ENCODE measurements around the gene ZNF133.

Gene ZNF133

GRCh38 chr20:18326990-18327389, 38.7 kb downstream of the ZNF133 start:
- POLR2A ChIA-PET: no interaction called here
- CTCF ChIA-PET: no interaction called here
- Histone ChIP-seq H3K36me3 (ENCODE audit: control insufficient read depth in 2 of 2, insufficient read depth in 1 of 2, low read length in 2 of 2) (no peaks in the 10 kb centered on the region), H3K4me1 (ENCODE audit: control insufficient read depth, insufficient read depth, low read length) (no peaks in the 10 kb centered on the region), H3K9me3 (ENCODE audit: control insufficient read depth, insufficient read depth, low read depth, low read length) (no peaks in the 10 kb centered on the region), H3K27ac (ENCODE audit: extremely low read depth, low read depth, low read length) (no peak overlapping the region), H3K4me3 (ENCODE audit: low read depth, low read length) (no peak overlapping the region)
- TF ChIP-seq BCL6B (tag by site-specific recombination; IDR thresholded peaks at IDR 0.05) (no peak), ZBTB8A (tag by site-specific recombination; IDR thresholded peaks at IDR 0.05) (no peak), ZNF274 (IDR thresholded peaks at IDR 0.05; ENCODE audit: low read length) (no peak), ZNF274 (tag by site-specific recombination; IDR thresholded peaks at IDR 0.05; ENCODE audit: borderline replicate concordance) (no peak), ZNF148 (tag by site-specific recombination; IDR thresholded peaks at IDR 0.05; ENCODE audit: borderline replicate concordance) (no peak), ZBTB44 (tag by site-specific recombination; IDR thresholded peaks at IDR 0.05) (no peak), ZNF660 (tag by site-specific recombination; IDR thresholded peaks at IDR 0.05) (no peak), ZNF280C (tag by site-specific recombination; IDR thresholded peaks at IDR 0.05) (no peak), ZNF785 (tag by site-specific recombination; IDR thresholded peaks at IDR 0.05) (no peak), TRIM28 (IDR thresholded peaks at IDR 0.05; ENCODE audit: borderline replicate concordance, low read length) (no peak)

GRCh38 chr20:18331694-18332093, 43.4 kb downstream of the ZNF133 start:
- Histone ChIP-seq H3K9me3 (ENCODE audit: control insufficient read depth, insufficient read depth, low read depth, low read length) (no peaks in the 10 kb centered on the region), H3K4me1 (ENCODE audit: control insufficient read depth, insufficient read depth, low read length) (no peaks in the 10 kb centered on the region), H3K27ac (ENCODE audit: extremely low read depth, low read depth, low read length) (no peak overlapping the region), H3K36me3 (ENCODE audit: control insufficient read depth in 2 of 2, insufficient read depth in 1 of 2, low read length in 2 of 2) (no peaks in the 10 kb centered on the region), H3K4me3 (ENCODE audit: low read depth, low read length) (no peak overlapping the region)
- ChIA-PET CTCF (interaction anchor here (0.6 kb wide), 1 partner anchor 27 kb away, joined by 3 read pairs; no protein-coding TSS in a partner anchor), POLR2A (no interaction called here)
- TF ChIP-seq ZNF341 (tag by site-specific recombination; IDR thresholded peaks at IDR 0.05; ENCODE audit: low read depth) (no peak), ZNF785 (tag by site-specific recombination; IDR thresholded peaks at IDR 0.05) (no peak), GLI4 (tag by site-specific recombination; IDR thresholded peaks at IDR 0.05) (no peak), ZNF280C (tag by site-specific recombination; IDR thresholded peaks at IDR 0.05) (no peak), ZNF404 (tag by site-specific recombination; IDR thresholded peaks at IDR 0.05) (no peak), ZNF335 (tag by site-specific recombination; conservative IDR thresholded peaks at IDR 0.05) (no peak), ZNF211 (tag by site-specific recombination; IDR thresholded peaks at IDR 0.05; ENCODE audit: low read depth) (no peak), ZNF223 (tag by site-specific recombination; IDR thresholded peaks at IDR 0.05) (no peak), SETDB1 (IDR thresholded peaks at IDR 0.05; ENCODE audit: insufficient read length, low read length) (peak; percentile 41), ZSCAN5A (tag by site-specific recombination; IDR thresholded peaks at IDR 0.05) (no peak), ZNF148 (tag by site-specific recombination; IDR thresholded peaks at IDR 0.05; ENCODE audit: borderline replicate concordance) (no peak), KLF9 (tag by site-specific recombination; IDR thresholded peaks at IDR 0.05; ENCODE audit: low read depth) (no peak), ZNF629 (tag by site-specific recombination; IDR thresholded peaks at IDR 0.05) (no peak), ZNF585B (tag by site-specific recombination; IDR thresholded peaks at IDR 0.05) (no peak)

Measured in HEK293 (cell line).